Lung (tissue), 12 donors: Measurements from ENCODE around the gene MRPS12. TPM values are rescaled to one million over a fixed set of nuclear protein-coding genes. Genes with fewer than 3 reads are reported as not detected.

Experiments
- ATAC-seq: fragments of 200-7000 bp; cut with Tn5 transposase; one replicate; pipeline ENCODE4 v1.9.1; 2020; ENCODE audit warnings: moderate number of reproducible peaks; ENCODE audit not compliant: insufficient read depth, low FRiP score
- DNase-seq, 3 donors: peaks; one replicate each; pipeline ENCODE4 v3.0.0-alpha.2; 2013 to 2017
- H3K27ac ChIP-seq, 2 donors: one replicate each; pipeline ENCODE4 v1.5.1; 2013; ENCODE audit warnings: mild to moderate bottlenecking in 2 of 2, moderate library complexity in 2 of 2, control low read depth in 1 of 2, inconsistent platforms in 1 of 2, low read depth in 1 of 2, low read length in 1 of 2
- H3K27me3 ChIP-seq, 3 donors: one replicate each; pipeline ENCODE4 v1.5.1; 2013; ENCODE audit warnings: low read length in 2 of 3; ENCODE audit not compliant: control insufficient read depth in 3 of 3, insufficient read depth in 3 of 3
- H3K36me3 ChIP-seq, 4 donors: one replicate each; pipeline ENCODE4 v1.5.1; 2013; ENCODE audit warnings: low read length in 4 of 4, mild to moderate bottlenecking in 1 of 4, moderate library complexity in 1 of 4; ENCODE audit not compliant: control insufficient read depth in 4 of 4, insufficient read depth in 4 of 4
- H3K4me1 ChIP-seq, 5 donors: one replicate each; pipeline ENCODE4 v1.5.1; 2013; ENCODE audit warnings: low read length in 5 of 5, mild to moderate bottlenecking in 2 of 5, moderate library complexity in 1 of 5; ENCODE audit not compliant: control insufficient read depth in 5 of 5, insufficient read depth in 5 of 5
- H3K4me3 ChIP-seq: one replicate; pipeline ENCODE4 v1.5.1; 2013; ENCODE audit warnings: mild to moderate bottlenecking, control low read depth, moderate library complexity
- H3K9ac ChIP-seq, 2 donors: one replicate each; pipeline ENCODE4 v1.5.1; 2013; ENCODE audit warnings: low read length in 2 of 2, control low read depth in 1 of 2; ENCODE audit not compliant: insufficient read depth in 1 of 2
- H3K9me3 ChIP-seq, 4 donors: one replicate each; pipeline ENCODE4 v1.5.1; 2013; ENCODE audit warnings: low read length in 3 of 4, mild to moderate bottlenecking in 1 of 4, moderate library complexity in 1 of 4; ENCODE audit not compliant: control insufficient read depth in 4 of 4, insufficient read depth in 3 of 4
- WGBS, 2 donors: extraction: QIAGEN DNeasy Blood & Tissue Kit; methylation state at CpG; one replicate each; pipeline ENCODE4 v1.1.7; 2013; 5-methylcytosine and 5-hydroxymethylcytosine counted together
- polyA plus RNA-seq, 2 donors: library from polyadenylated mRNA; stranded (reverse); fragments of 200-250 nt; gene quantifications; one replicate each; pipeline ENCODE4 v1.2.1, GENCODE V29; 2013
- total RNA-seq, 2 donors: library from RNA; depleted of rRNA in 1 of 2; stranded (reverse); fragments of >200 nt in 1 of 2; gene quantifications; one replicate each; pipeline ENCODE4 v1.2.1, GENCODE V29; 2014 to 2021
- TF ChIP-seq, protein P1 (sequence below): IDR thresholded peaks from 2 replicates; pipeline ENCODE4 v1.5.1; 2012; ENCODE audit warnings: mild to moderate bottlenecking; ENCODE audit errors: control extremely low read depth, extremely low read depth
- donor health status: control.
- donor health status: control.
- donor health status: Bipolar disorder and iron deficiency.
- donor health status: healthy.
- donor health status: DM: yes; HTN: yes; CAD: no.

The MRPS12 gene
- total and polyA plus RNA-seq, 4 donors = 10.7 to 63.5 (median 36.8) TPM

GRCh38 chr19:38949580-38950367 is 19.0 kb downstream of the MRPS12 start:
- Histone ChIP-seq H3K27me3 (no peaks in the 10 kb centered on the region), H3K36me3 (peaks cover 0 to 15% (median 7%) of the 10 kb centered on the region in 4 donors), H3K27ac (no peak overlapping the region), H3K4me1 (peaks cover 0 to 7% (median 3%) of the 10 kb centered on the region in 5 donors), H3K9ac (no peak overlapping the region), H3K9me3 (peaks cover 0 to 2% (median 0%) of the 10 kb centered on the region in 4 donors), H3K4me3 (no peak overlapping the region)
- TF ChIP-seq, protein P1, sequence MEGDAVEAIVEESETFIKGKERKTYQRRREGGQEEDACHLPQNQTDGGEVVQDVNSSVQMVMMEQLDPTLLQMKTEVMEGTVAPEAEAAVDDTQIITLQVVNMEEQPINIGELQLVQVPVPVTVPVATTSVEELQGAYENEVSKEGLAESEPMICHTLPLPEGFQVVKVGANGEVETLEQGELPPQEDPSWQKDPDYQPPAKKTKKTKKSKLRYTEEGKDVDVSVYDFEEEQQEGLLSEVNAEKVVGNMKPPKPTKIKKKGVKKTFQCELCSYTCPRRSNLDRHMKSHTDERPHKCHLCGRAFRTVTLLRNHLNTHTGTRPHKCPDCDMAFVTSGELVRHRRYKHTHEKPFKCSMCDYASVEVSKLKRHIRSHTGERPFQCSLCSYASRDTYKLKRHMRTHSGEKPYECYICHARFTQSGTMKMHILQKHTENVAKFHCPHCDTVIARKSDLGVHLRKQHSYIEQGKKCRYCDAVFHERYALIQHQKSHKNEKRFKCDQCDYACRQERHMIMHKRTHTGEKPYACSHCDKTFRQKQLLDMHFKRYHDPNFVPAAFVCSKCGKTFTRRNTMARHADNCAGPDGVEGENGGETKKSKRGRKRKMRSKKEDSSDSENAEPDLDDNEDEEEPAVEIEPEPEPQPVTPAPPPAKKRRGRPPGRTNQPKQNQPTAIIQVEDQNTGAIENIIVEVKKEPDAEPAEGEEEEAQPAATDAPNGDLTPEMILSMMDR = no peak
- peak; percentile 78 to 89 (median 83) for DNase-seq
- peak; percentile 95 for ATAC-seq
- 9 to 11% methylated on average over 71 to 72 of the region's 72 CpGs for WGBS, 2 donors

GRCh38 chr19:38951187-38951586 is 20.4 kb downstream of the MRPS12 start:
- WGBS, 2 donors = 79 to 81% methylated on average over 3 of the region's 3 CpGs
- Histone ChIP-seq H3K27me3 (no peaks in the 10 kb centered on the region), H3K27ac (no peak overlapping the region), H3K9me3 (peaks cover 0 to 2% (median 0%) of the 10 kb centered on the region in 4 donors), H3K9ac (no peak overlapping the region), H3K4me1 (peaks cover 0 to 7% (median 3%) of the 10 kb centered on the region in 5 donors), H3K4me3 (no peak overlapping the region), H3K36me3 (peaks cover 0 to 10% (median 5%) of the 10 kb centered on the region in 4 donors)
- DNase-seq (no peak), ATAC-seq (no peak)
- TF ChIP-seq, protein P1 = no peak

DNA sequence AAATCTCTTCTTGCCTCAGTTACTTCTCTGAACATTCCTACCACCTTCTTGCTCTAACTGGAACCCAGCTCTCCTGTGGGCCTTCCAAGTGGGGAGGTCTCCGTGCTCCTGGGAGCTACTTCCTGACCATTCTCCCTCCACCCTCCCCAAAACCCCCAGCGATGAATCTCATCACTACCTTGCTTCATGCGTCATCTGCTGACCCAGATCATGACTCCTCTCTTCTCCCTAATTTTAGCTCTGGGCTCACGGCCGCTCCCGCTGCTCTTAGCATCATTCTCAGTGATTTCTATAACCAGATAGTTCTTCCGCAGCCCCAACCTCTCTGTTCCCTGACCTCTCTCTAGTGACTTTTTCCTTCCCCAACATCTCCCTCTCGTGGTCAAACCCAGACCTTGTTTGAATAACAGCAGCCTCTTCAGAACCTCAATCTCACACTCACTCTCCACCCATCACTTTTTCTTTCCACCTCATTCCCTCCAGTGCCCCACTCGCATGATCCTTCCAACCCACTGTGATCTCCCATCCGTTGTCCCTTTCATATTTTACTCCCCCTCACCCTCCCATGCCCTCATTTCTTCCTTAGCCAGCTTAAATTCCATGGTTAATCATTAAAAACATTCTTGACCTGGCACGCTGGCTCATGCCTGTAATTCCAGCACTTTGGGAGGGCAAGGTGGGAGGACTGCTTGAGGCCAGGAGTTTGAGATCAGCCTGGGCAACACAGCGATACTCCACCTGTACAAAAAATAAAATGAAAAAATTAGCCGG is 21.8 kb downstream of the MRPS12 start:
- Histone ChIP-seq H3K27me3 (no peaks in the 10 kb centered on the region), H3K4me3 (no peak overlapping the region), H3K27ac (no peak overlapping the region), H3K9ac (no peak overlapping the region), H3K4me1 (peaks cover 0 to 7% (median 3%) of the 10 kb centered on the region in 5 donors), H3K9me3 (peaks cover 0 to 2% (median 0%) of the 10 kb centered on the region in 4 donors), H3K36me3 (peaks cover 0 to 2% (median 0%) of the 10 kb centered on the region in 4 donors)
- DNase-seq (peak in 2 of 3 donors; percentile 32 to 48), ATAC-seq (no peak)
- WGBS, 2 donors = 60 to 70% methylated on average over 13 of the region's 13 CpGs
- TF ChIP-seq, protein P1 = no peak
